ENCODE measurements around the gene SLC50A1.
A peak's percentile ranks its signal among the peaks of the same experiment; 100 is the strongest.
"Not testable (repeated sequence)": the region's sequence is repeated elsewhere in the genome, so short reads cannot be mapped to it uniquely, and the experiment has no call there.

SLC50A1 gene

DNA sequence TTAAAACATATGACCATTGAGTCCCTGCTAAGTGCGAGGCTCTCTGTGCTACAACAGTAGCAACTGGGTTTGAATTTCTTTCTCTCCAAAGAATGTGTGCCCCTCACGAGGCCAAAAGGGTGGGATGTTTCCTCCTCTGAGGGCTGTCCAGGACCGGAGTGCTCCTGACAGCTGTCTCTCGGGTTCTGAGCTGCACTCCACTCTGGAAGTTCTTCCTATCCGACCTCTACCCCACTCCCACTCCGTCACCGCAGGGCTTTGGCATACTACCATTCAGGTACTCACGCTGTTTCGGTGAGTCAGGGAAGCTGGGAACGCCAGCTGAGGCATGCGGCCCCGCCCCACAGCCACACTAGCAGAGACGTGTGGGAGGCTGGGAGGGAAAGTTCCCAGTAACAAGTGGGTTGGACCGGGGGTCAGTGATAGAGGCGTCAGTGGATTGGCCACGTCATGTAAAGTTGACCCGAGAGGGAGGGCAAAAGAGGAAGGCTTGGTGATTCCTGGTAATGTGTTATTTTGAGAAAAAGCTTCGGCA is 705 bp upstream of the SLC50A1 start:
- peak; percentile 64 for DNase-seq (ENCODE audit: low read depth)

- no peak for DNase-seq (ENCODE audit: low read depth)
Measured at GRCh38 chr1:155136748-155137147, 1.1 kb downstream of the SLC50A1 start.

DNA sequence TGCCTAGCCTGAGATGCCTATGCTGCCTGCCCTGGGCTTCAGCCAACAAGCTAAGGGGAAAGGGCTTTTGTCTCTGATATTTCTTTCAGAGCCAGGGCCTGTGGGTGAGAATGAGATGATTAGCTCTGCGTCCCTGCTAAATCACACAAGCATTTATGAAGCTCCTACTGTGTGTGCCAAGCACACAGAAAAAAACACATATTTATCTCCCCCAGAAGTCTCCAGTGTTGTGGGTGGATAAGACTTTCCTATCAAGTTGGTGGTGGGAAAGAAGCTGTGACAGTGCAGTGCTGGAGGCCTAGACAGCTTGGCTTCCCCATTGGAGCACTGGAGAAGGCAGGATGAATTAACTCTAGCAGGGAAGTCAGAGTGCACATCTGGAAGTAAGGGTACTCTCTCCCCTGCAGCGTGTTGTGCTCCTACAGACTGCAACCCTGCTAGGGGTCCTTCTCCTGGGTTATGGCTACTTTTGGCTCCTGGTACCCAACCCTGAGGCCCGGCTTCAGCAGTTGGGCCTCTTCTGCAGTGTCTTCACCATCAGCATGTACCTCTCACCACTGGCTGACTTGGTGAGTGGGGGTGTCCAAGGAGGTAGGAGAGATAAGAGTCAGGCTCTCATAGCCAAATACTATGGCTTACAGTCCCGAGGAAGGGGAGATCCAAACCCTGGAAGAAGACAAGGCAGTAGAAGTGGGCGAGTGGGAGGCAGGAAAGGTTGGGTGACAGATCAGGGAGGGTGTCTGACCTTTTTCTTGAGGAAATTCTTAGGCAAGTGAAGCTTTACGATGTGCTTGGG is 1.7 kb downstream of the SLC50A1 start:
- no peak for DNase-seq (ENCODE audit: low read depth)

- peak; percentile 69 for DNase-seq (ENCODE audit: low read depth)
Measured at GRCh38 chr1:155139895-155140629, 4.4 kb downstream of the SLC50A1 start, which contains the start of gene DPM3. Gene DPM3, minus strand, starts transcription at chr1:155140531. Its CDS starts 291 bp downstream, at chr1:155140240.

DNA sequence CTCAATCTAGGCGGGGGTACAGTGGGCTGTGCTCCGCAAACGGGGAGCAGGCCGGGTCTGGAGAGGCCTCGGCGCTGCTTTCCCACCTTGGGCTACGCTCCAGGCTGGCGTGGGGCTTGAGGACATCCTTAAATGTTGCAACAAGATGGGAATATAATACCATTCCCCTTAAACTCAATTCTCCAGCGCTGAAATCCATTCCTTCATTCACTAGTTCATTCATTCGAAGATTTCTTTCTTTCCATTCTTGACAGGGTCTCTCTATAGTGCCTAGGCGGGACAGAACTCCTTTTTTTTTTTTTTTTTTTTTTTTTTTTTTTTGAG is 4.9 kb downstream of the SLC50A1 start:
- DNase-seq (ENCODE audit: low read depth) = no peak

DNA sequence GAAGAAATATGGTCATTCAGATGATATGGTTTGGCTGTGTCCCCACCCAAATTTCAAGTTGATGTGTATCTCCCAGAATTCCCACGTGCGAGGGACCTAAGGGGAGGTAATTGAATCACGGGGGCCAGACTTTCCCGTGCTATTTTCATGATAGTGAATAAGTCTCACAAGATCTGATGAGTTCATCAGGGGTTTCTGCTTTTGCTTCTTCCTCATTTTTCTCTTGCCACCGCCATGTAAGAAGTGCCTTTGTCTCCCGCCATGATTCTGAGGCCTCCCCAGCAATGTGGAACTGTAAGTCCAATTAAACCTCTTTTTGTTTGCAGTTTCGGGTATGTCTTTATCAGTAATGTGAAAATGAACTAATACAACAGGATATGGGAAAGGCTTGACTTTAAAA is 6.1 kb downstream of the SLC50A1 start:
- DNase-seq (ENCODE audit: low read depth) = no peak

DNA sequence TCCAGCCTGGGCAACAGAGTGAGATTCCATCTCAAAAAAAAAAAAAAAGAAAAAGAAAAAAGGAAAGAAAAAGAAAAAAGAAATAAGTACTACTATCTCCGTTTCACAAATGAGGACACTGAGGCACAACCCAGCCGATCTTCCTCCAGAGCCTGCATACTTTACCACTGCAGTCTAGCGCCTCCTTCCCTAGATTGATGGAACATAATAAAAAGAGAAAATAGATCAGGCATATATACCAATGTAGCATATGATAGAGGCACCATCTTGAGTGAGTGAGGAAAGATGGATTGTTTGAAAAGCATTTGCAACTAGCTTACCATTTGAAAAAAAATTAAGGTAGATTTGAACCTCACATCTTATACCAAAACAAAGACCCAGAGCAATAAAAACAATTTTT is 9.8 kb downstream of the SLC50A1 start:
- DNase-seq (ENCODE audit: low read depth) = no peak

GRCh38 chr1:155155996-155156643 is 20.5 kb downstream of the SLC50A1 start:
- DNase-seq (ENCODE audit: low read depth) = not testable (repeated sequence)

DNA sequence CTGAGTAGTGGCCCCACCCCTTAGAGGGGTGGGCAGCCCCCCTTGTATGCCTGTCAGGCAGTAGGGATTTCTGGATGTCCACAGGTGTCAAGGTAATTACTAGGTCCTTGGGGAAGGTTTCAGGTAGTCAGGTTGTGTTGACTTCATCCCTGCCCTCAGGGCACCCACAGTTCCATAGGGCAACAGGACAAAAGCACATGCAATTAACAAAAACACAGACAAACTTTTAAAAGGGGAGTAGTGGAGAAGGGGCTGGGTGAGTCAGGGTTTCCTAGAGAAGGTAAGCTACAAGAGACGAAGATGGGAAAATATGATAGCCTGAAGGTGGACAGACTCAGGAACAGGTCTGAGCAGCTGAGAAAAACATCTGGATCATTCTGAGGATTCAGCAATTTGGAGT is 23.3 kb downstream of the SLC50A1 start:
- DNase-seq (ENCODE audit: low read depth) = no peak

DNA sequence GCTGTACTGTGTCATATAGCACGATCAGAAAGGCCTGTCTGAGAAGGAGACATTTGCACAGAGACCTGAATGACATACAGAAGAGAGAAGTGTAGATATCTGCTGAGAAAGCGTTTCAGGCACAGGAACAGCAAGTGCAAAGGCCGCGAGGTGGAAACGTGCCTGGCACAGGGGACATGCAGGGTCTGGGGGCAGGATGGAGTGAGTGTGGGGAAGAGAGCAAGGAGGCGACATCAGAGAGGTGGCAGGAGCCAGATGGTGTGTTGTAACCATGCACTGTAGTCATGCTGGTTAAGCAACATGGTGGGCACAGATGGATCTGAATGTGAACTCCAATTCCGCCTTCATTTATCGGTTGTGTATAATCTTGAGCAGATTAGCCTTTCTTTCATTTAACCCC is 24.5 kb downstream of the SLC50A1 start:
- DNase-seq (ENCODE audit: low read depth) = no peak

- DNase-seq (ENCODE audit: low read depth) = not testable (repeated sequence)
Measured at GRCh38 chr1:155162631-155163030, 27.0 kb downstream of the SLC50A1 start.

GRCh38 chr1:155163785-155164184 is 28.1 kb downstream of the SLC50A1 start:
- not testable (repeated sequence) for DNase-seq (ENCODE audit: low read depth)

DNA sequence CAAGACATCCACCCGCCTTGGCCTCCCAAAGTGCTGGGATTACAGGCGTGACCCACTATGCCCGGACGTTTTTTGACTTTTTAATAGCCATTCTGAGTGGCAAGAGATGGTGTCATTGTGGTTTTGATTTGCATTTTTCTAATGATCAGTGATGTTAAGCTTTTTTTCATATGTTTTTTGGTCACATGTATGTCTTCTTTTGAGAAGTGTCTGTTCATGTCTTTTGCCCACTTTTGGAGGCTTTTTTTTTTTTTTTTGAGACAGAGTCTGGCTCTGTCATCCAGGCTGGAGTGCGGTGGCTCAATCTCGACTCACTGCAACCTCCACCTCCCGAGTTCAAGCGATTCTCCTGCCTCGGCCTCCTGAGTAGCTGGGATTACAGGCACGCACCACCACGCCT is 29.0 kb downstream of the SLC50A1 start:
- not testable (repeated sequence) for DNase-seq (ENCODE audit: low read depth)

DNA sequence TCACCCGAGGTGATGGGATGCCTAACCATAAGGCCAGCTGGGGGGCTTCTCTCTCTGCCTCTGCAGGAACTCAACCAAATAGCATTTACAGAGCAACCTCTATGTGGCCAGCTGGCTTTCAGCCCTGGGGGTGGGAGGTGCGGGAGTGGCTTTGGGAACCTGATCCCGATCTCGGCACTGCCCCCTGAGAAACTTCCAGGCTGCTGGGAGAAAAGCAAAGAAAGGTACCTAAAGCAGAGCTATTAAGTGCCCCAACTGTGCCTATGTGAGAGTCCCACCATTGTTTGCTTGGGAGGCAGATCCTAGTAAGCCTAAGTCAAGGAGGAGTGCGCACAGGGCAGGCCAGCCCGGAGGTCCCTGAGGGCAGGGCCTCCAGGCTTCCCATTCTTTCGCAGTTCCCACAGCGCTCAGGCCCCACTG is 30.4 kb downstream of the SLC50A1 start:
- DNase-seq (ENCODE audit: low read depth) = no peak

GRCh38 chr1:155166471-155167165 is 31.0 kb downstream of the SLC50A1 start:
- peak; percentile 63 for DNase-seq (ENCODE audit: low read depth)

DNA sequence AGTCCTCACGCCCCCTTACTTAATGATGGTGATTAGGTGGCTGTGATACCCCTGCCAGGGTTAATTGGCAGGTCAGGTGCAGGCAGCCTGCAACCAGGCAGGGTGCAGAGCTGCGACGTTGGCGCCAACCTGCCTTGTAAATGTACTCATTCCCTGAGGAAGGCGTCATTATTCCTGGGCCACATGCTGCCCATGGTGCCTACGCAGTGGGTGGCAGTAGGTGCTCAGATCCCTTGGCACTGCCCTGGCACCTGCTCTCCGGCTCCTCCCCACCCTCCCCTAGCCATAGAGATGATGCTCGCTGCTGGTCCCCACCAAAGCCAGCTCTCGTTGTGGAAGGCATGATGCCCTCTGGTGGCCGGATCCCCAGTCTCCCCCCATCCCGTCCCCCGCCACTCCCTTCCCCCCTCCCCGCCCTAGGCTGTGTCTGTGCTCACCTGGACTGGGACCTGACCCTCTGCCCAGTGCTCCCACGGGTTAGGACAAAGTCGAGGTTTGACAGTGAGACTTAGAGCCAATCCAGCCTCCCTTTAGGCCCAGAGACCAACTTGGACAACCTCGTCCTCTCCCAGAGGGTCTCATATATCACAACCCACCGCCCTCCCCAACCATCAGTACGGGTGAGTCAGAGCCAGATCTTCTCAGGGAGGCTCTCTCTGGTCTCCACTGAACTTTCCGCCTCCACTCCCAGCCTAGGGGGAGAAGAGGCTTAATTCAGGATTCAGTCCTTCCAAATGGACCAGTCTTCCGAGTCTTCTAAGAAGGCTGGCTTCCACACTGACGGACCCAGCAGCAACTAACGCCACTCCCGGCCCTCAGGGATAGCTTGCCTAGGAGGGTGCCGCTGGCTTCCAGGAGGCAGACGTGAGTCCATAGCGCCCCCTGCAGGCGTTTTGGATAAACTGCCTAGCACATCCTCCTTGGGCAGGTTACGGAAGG is 31.8 kb downstream of the SLC50A1 start:
- DNase-seq (ENCODE audit: low read depth) = peak; percentile 82

DNA sequence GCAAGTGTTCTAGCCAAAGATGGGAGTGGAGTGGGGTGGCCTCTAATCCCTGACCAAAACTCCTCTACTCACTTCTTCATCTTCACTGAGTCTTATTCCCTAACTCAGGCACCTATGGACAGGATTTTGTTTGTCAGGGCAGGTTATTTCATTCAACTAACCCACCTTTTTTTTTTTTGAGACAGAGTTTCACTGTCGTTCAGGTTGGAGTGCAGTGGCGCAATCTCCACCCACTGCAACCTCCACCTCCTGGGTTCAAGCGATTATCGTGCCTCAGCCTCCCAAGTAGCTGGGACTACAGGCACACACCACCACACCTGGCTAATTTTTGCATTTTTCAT is 32.4 kb downstream of the SLC50A1 start:
- not testable (repeated sequence) for DNase-seq (ENCODE audit: low read depth)

DNA sequence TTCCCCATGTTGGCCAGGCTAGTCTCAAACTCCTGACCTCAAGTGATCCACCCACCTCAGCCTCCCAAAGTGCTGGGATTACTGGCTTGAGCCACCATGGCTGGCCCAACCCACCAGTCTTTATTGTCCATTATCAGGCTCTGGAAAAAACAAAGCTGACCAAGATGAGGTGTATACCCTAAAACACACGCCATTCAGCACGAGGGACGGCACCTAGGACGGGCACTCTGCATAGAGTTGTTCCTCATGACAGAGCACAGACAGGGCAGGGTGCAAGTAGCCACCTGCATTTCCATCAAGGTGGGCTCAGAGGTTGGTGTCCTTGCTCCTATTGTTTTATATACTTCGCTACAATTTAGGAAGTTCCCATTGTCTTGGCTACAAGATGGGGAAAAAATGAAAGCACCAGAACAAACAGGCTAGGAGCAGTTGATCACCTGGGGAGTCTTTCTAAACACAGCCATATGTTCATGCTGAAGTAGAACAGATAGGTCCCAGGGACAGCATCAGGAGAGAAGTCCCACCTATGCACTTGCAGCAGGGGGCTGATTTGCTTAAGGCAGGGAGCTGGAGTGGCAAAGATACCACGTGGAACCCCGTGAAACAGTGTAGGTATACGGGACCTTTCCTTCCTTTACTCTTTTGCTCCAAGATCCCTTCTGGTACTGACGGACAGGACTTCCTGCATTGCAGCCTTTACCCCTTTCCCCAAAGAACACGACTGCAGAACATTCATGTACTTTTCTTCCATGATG is 33.0 kb downstream of the SLC50A1 start:
- DNase-seq (ENCODE audit: low read depth) = no peak

DNA sequence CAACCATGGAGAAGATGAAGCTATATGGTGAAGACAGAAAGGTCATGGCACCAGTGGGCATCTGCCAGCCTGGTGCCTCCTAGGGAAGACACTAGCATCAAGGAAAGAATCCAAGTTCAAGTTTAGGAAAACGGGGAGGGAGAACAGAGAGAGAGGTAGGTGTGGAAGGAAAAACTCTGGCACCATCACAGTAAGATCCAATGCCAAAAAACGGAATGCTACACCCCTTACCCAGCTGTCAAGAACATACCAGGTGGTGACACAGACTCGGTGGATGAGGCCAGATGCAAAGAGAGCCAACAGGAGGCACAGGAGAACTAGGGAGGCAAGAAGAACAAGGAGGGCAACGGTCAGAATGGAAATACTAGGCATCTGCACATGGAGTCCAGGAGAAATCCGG is 33.9 kb downstream of the SLC50A1 start:
- DNase-seq (ENCODE audit: low read depth) = no peak

GRCh38 chr1:155170101-155170785 is 34.6 kb downstream of the SLC50A1 start:
- no peak for DNase-seq (ENCODE audit: low read depth)

Measured in CMK (cell line).